HG02852 (cell line): ENCODE measurements around the gene ATP6V0C.
"Not testable (repeated sequence)": the region's sequence is repeated elsewhere in the genome, so short reads cannot be mapped to it uniquely, and the experiment has no call there.

Experiments used
- ATAC-seq: cut with Tn5 transposase; IDR thresholded peaks from one replicate; pipeline ENCODE4 v1.9.1; 2021; ENCODE audit warnings: mild to moderate bottlenecking, moderate library complexity; ENCODE audit not compliant: unreplicated experiment

Gene ATP6V0C

DNA sequence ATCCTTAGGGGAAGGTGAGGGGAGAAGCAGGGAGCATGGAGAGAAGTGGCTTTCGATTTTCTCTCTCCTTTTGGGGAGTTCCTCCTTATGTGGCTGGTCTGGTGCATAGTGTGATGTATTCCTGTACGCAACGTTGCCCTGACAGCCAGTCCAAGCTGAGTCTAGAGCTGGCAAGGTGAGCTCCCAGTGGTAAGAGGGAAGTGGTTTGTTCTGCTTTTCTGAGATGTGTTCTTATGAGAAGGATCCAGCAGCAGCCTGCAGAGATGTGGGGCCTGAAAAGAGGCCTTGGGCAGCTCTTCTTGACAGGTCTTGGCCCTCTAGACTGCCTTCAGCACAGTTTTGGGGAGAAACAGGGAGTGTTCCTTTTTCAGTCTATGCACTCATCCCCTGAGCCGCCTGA lies 27.2 kb downstream of the ATP6V0C start:
- not testable (repeated sequence) for ATAC-seq

DNA sequence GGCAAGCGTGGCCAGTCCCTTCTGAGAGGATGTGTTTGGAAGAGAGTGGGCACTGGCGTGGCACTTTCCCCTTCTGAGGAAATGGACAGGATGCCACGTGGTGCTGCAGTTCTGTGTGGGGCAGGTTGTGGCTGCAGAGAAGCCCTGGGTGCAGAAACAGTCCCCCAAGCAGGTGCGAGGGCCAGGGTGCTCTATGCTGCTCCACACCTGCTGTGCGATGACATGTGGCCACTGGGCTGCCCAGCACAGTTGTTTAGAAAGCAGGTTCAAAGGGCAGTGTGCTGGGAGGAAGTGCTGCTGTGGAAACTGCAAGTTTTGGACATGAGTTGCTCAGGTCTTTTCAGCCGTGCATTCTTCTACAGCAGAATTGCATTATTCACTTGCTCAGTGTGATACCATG lies 27.7 kb downstream of the ATP6V0C start:
- not testable (repeated sequence) for ATAC-seq

DNA sequence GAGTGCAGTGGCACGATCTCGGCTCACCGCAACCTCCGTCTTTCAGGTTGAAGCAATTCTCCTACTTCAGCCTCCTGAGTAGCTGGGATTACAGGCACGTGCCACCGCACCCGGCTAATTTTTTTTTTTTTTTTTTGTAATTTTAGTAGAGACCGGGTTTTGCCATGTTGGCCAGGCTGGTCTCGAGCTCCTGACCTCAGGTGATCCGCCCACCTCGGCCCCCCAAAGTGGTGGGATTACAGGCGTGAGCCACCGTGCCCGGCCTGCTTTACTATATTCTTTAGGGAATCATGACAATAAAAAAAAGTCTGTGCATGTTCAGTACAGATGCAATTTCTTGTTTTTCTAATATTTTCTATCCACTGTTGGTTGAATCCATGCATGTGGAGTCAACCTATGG lies 30.0 kb downstream of the ATP6V0C start:
- not testable (repeated sequence) for ATAC-seq

DNA sequence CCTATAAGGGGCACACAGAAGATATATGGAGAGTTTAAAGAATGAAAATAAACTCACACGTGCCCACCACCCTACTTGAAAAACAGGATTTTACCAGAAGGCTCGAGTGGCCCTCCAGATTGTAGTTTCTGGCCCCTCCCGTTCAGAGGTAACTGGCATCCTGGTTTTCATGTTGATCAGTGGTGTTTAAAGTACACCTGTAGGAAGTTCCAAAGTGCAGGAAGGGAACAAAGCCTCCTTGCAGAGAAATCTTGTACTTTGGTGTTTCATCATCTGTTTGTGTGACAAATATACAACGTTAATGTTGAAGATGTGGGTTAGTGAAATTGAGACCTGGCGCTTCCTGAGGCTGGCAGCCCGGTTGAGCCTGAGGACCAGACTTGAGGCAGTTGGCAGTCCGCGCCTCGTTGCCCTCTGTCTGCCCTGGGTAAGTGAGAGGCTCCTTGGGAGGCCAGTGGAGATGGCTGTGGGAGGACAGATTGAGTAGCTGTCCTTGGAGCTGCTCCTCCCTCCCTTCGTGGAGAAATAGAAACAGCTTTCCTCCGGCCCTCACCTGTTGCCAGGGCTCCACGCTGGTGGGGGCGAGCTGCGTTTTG lies 36.6 kb downstream of the ATP6V0C start:
- not testable (repeated sequence) for ATAC-seq

DNA sequence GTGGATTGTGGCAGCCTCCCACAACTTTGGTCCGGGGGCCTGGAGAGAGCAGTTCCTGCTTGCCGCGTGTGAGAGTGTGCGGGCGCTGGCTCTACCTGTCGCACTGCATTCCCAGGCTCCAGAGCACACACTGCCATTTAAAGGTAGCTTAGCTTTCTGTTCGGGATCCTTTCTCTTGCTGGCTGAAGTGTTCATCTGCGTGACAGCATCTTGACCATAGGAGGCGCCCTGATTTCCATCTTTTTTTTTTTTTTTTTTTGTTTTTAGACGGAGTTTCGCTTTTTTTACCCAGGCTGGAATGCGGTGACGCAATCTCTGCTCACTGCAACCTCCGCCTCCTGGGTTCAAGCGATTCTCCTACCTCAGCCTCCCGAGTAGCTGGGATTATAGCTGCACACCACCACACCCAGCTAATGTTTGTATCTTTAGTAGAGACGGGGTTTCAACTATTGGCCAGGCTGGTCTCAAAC lies 37.7 kb downstream of the ATP6V0C start:
- ATAC-seq = not testable (repeated sequence)

DNA sequence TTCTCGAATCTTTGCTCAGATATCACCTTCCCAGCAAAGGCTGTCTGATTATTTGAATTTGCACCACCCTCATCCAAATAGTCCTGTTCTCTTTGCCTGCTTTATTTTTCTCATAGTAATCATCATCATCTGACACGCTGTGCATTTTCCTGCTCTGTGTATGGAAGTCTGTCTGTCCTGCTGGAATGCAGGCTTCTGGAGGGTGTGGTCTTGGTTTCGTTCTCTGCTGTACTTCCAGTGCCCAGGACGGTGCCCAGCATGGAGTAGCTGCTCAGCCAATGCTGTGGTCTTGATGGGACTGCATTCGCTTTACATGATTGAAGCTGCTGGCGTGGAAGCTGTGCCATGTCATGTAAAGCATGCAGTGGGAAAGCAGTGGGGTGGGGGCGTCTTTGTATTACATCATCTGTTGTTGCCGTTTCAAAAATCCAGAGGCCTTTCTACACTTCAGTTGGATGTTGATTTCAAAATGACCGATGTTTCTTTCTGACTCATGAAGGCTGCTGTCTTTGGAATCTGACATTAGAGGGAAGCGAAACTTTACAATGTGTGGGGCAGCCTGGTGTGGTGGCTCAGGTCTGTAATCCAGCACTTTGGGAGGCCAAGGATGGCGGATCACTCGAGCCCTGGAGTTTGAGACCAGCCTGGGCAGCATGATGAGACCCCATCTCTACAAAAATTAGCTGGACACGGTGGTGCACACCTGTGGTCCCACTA lies 41.1 kb downstream of the ATP6V0C start:
- ATAC-seq = not testable (repeated sequence)

DNA sequence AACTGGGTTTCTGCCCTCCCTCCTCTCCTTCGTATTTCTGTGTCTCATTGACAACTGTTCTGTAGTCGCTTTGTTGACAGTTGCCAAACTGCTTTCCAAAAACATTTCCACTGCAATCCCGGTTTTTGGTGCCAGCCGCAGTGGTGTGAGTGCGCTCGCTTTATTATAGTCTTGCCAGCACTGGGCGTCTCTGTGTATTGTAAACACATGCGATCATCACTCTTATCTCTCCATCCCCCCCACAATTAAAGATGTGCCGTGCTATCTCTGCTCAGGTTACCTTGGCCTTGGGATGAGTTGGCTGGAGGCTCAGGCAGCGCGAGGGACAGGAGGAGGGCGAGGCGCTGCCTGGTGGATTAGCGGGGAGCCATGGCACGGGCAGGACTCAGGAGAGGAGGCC lies 43.4 kb downstream of the ATP6V0C start:
- not testable (repeated sequence) for ATAC-seq

DNA sequence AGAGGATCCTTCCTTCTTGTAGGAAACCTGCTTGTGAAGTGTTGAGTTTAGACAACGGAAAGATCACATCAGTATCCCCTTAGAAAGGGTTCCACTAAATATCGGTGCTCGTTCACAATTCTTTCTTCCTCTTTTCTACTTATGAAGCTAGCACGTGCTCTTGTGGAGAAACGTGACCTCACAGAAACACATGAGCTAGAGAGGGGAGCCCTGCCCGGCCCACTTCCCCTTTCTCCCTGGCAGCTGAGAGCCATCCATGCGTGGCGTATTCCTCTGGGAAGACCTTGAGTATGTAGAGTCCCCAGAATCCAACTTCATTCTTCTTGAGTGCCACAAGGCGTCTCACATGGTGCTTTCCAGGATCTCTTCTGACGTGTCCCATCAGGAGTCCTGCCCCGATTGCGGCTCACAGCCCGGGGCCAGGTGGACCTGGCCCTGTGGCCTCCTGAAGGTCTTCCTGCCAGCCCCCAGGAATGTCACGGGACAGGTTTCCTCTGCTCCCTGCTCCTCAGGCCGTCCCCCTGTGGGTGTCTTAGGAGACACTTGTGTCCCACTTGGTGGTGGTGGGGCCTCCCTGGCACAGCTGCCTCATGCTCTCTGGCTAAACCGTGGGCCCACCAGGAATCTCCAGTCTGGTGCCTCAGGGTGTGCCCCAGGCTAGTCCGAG lies 46.5 kb downstream of the ATP6V0C start:
- ATAC-seq = not testable (repeated sequence)

DNA sequence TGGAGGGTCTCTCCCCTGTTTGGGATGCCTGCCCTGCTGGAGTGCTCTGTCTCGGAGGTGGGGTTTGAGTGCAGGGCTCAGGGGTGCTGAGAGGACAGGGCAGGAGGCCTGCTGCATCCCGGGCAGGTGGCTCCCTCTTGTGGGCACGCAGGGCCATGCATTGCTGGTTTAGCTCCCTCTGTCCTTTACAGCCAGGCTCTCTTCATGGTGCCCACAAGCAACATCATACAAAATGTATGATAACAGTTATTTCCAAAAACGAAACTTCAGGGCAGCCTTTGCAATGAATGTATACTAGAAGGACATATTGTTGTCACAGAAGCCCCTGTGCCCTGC lies 47.0 kb downstream of the ATP6V0C start:
- ATAC-seq = not testable (repeated sequence)

DNA sequence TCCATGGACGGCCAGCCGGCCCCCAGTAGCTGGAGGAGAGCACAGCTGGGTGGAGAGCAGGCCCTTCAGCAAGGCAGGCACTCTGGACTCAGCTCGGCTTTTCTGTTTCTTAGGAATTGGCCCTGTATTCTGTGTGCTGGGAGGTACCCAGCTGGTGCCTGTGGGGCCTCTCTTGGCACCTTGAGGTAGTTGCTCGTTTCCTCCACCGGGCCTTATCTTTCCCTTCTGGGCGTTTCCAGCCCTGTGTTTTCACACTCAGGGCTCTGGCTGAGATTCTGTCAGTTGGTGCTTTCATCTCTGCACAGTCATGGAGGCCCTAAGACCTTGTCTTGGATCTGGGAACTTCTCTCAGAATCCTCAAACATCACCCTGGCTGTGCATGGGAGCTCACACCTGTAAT lies 53.8 kb downstream of the ATP6V0C start:
- not testable (repeated sequence) for ATAC-seq

DNA sequence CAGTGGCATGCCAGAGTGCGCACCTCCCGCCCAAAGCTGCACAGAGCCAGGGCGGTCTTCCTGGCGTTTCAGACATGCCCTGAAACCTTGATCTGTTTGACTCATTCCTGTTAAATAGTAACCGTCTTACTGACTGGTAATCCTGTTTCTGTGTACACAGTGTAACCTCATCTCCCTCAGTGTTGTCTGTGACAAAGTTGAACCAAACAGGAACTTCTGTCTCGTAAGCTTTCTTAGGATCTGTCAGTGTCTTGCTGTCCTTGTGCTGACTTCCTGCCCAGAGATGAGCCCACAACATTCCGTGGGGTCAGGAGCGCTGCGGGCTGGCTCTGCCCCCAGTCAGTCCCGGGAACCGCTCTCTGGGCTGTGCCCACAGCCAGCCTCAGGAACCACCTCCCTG lies 54.8 kb downstream of the ATP6V0C start:
- not testable (repeated sequence) for ATAC-seq
